Activated CD4-positive, alpha-beta T cell treated with anti-CD3 and anti-CD28 coated beads, Interleukin-2, amount 50 U/mL, for 24 hours (primary cell): ENCODE measurements around the gene LSP1.
A peak's percentile ranks its signal among the peaks of the same experiment; 100 is the strongest.
"Not testable (repeated sequence)": the region's sequence is repeated elsewhere in the genome, so short reads cannot be mapped to it uniquely, and the experiment has no call there.

Experiments
- DNase-seq, 2 donors: peaks; one replicate each; pipeline ENCODE4 v3.0.0-alpha.2; 2020; ENCODE audit warnings: low read depth in 1 of 2, low spot score in 1 of 2

LSP1 gene

GRCh38 chr11:1852877-1853276 is at the start of gene LSP1:
Gene LSP1, plus strand, starts transcription at chr11:1853084. Its CDS starts 61 bp downstream, at chr11:1853145.
- DNase-seq: peak; percentile 59 to 74

DNA sequence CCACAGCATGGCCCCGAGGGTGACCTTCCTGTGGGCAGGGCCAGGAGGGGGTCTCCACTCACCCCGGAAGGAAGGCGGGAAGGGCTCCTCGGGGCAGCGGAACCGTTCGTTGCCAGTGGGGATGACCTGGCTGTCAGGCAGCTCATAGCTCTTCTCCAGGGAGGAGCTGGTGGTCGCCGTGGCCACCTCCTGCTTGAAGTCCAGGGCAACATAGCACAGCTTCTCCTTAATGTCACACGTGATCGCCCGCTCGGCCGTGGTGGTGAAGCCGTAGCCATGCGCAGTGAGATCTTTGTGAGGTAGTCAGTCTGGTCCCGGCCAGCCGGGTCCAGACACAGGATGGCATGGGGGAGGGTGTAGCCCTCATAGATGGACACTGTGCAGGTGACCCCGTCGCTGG is 49.6 kb upstream of the LSP1 start:
- DNase-seq: no peak

DNA sequence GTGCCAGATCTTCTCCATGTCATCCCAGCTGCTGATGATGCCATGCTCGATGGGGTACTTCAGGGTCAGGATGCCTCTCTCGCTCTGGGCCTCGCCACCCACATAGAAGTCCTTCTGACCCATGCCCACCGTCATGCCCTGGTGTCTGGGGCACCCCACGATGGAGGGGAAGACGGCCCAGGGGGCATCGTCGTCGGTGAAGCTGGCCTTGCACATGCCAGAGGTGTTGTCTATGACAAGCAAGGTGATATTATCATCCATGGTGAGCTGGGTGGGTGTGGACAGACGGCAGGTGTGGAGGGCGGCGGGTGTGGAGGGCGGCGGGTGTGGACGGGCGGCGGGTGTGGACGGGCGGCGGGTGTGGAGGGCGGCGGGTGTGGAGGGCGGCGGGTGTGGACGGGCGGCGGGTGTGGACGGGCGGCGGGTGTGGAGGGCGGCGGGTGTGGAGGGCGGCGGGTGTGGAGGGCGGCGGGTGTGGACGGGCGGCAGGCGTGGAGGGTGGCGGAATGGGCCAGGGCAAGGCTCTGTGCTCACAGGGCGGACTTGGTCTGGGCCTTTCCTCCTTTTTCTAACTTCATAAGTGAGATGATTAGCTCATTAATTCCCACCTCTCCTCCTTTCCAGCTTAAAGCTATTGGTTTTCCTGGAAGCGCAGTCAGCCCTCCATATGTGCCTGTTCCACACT is 48.9 kb upstream of the LSP1 start:
- DNase-seq: not testable (repeated sequence)

DNA sequence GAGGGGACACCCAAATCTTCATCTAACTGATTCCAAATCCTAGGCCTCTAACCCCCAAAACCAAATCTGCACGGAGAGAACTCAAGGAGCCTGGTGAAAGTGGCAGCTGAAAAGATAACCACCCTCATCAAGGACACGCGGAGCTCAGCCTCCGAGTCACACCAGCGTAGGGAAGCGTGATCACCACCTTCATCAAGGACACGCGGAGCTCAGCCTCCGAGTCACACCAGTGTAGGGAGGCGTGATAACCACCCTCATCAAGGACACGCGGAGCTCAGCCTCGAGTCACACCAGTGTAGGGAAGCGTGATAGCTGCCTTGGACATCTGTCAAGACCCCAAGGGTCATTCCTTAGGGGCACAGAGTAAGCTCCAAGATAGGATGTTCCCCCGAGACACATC is 47.4 kb upstream of the LSP1 start:
- no peak for DNase-seq

DNA sequence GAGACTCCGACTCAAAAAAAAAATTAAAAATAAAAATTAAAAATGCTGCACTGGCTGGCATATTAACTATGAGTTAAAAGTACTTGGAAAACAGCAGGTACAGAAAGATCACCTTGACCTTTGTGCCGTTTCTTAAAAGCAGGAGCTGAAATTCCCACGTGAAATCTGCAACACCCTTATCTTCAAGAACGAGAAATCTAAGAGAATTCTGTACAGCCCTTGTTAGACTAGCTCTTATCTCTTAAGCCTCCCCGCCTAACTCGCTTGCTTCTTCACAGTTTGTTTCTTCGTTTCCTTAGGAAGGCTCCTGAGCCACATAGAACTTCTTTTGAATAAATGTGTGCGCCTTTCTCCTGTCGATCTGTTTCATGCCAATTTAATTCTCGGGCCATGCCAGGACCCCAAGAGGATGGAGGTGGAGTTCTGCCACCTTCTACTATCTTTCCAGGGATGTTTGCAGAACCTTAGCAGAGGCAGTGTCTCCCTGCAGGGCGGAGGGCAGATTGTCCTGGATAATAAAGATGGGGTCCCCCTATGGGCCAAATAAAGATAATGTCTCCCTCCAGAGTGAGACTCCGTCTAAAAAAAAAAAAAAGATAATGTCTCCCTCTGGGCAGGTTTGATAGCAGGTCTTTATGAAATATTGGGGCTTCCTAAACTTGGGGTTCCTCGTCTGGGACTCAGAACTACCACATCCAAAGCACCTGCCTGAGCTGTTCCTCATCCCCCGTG is 45.5 kb upstream of the LSP1 start:
- no peak for DNase-seq

DNA sequence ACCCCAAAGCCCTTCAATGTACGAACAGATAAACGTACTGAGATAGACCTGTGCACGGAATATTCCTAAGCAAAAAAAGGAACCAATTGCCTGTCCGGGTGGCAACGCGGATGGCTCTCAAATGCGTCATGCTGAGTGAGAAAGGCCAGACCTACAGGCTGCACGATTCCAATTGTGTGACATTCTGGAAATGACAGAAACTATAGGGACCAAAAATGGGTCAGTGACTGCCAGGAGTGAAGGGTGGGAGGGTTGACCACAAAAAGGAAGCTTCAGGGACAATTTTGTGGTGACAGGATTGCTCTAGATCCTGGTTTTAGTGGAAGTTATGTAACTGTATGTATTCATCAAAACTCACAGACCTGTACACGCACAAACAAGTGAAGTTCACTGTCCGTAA is 42.1 kb upstream of the LSP1 start:
- DNase-seq: no peak

DNA sequence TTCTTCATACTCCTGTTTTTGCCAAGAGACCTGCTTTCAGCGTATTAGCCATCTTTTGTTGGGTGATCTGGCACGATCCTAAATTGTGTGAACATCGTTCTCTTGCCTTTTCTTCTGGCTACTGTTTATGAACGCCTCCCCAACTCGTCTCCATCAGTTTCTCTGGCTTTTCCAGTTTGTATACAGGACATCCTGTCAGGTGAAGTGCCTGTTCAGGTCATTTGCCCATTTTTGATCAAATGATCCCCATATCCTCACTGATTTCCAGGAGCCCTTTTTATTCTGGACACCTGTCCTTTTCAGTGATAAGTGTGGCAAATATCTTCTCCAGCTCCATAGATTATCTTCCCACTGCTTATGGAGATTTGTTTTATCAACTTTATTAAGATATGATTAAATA is 40.6 kb upstream of the LSP1 start:
- no peak for DNase-seq

GRCh38 chr11:1812801-1813200 is 40.1 kb upstream of the LSP1 start:
- DNase-seq: no peak

DNA sequence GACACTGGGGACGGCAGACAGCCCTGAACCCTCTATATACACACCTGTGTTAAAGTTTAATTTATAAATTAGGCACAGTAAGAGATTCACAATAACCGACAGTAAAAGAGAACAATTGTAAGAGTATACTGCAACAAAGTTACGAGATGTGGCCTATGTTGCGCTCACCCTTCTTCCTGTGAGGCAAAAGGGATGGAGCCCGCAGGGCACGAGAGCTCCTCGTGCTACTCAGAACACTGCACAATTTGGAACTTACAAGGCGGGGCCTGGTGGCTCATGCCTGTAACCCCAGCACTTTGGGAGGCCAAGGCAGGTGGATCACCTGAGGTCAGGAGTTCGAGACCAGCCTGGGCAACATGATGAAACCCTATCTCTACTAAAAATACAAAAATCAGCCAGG is 39.5 kb upstream of the LSP1 start:
- not testable (repeated sequence) for DNase-seq

- DNase-seq: no peak
Measured at GRCh38 chr11:1814691-1815090, 38.2 kb upstream of the LSP1 start.

DNA sequence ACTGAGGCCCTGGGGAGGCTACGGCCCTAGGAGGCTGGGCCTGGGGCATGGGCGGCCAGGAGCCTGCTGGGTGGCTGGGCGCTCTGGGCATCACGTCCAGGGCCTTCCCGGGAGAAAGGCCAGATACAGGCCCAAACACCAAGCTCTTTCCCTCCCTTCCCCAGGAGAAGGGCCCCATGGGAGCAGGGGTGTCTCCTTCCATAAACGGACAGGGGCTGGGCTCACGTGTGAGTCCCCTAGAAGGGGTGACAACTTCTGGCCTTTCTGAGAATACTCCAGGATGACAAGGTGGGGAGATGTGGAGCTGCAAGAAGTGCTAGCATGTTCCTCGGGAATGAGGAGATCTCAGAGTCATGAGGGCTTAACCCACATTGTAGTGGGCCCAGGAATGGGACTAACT is 37.6 kb upstream of the LSP1 start:
- no peak for DNase-seq

DNA sequence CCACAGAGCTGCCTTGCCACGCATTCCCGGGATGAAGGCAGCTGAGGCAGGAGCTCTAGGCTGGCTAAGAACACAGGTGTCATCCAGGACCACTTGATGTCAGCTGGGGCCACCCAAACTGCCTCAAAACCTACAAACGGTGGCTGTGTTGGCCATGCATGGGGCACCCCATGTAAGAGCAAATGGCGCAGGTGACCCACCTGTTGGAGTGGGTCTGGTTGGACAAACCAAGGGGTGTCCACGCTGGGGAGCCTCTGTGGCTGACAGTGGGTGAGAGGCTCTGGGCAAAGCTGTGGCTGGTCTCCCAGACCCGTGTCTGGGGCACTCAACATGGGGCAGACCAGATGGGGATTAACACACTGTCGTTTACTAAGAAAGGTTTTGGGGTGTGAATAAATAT is 37.1 kb upstream of the LSP1 start:
- no peak for DNase-seq

- no peak for DNase-seq
Measured at GRCh38 chr11:1817000-1817399, 35.9 kb upstream of the LSP1 start.

DNA sequence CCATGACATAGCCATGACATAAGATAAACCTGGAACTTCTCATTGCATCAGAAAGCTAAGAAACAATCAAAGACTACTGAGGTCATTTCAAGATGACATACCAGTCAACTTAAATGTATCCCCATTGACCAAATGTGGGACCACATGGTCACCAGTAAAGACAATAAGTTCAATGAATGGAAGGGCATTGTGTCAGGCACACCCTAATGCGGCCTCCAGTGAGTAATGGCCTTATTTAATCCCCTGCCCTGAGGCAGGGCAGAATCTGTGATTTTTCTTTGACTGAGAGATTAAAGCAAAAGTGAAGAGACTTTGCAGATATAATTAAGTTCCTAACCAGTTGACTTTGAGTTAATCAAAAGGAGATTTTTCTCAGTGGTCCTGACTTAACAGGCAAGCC is 35.4 kb upstream of the LSP1 start:
- DNase-seq: no peak

DNA sequence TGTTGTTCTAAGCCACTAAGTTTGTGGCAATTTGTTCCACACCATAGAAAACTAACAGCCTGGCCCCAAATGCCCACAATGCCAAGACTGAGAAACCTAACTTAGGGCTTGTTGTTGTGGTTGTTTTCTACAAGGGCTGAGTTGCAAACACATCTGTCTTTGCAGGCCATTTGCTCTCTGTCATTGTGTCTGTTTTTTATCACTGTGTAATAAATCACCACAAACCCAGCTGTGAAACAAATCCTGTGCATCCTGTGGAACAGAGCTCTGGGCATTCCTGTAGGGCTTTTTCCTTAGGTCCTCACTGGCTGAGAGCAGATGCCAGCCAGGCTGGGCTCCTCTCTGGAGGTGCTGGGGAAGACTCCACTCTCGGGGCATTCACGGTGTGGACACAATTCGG is 33.8 kb upstream of the LSP1 start:
- DNase-seq: no peak

GRCh38 chr11:1820463-1821325 is 32.2 kb upstream of the LSP1 start:
- DNase-seq: no peak

DNA sequence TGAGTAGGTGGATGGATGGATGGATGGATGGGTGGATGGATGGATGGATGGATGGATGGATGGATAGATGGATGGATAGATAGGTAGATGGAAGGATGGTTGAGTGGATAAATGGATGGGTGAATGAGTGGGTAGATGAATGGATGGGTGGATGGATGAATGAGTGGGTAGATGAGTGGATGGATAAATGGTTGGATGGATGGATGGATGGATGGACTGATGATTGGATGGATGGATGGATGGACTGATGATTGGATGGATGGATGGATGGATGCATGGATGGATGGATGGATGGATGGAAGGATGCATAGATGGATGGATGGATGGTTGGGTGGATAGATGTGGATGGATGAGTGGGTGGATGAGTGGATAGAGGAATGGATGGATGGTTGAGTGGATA is 31.3 kb upstream of the LSP1 start:
- no peak for DNase-seq

GRCh38 chr11:1822648-1823375 is 30.1 kb upstream of the LSP1 start:
- no peak for DNase-seq

DNA sequence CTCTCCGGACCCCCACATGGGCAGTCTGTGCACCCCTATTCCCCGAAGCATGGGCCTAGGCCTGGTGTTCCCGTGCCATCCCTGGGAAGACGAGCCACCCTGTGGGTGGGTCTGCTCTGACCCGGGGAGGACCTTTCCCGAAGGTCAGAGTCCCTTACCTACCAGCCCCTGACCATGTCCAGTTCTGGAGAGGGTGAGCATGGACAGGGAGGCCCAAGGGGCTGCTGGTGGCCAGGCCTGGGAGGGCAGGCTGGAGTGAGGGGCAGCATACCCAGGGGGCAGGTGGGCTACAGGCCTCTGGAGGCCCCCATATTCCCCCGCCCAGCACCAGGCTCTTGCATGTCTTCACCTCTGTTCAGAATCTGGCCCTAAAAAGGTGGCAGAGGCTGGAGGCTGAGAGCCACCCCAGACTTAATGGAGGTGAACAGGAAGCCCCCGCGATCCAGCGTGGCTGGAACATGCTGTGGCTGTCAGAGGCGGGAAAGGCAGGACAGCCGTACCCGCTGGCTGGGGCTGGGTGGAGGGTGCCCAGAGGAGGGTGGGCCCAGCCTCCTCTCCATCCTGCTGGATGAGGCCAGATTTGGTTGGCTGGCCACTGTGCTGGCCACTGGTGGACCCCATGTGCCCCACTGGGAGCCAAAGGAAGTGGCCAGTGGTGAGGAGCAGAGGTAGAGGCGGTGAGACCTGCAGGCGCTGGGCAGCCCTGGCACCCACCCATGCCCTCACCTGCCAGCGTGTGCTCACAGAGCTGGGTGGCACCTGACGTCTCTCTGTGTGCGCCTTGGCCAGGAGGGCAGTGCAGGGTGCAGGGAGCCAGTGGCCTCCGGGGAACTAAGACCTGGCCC is 29.3 kb upstream of the LSP1 start:
- DNase-seq: no peak
